Glutamatergic neuron (in vitro differentiated cells): ENCODE measurements around the gene UBR4. TPM values are rescaled to one million over a fixed set of nuclear protein-coding genes. Genes with fewer than 3 reads are reported as not detected.

Experiments used
- DNase-seq: peaks from one replicate; pipeline ENCODE4 v3.0.0; 2022
- H3K27ac Mint-ChIP-seq: one replicate; pipeline ENCODE4 v1.8.0; 2020; ENCODE audit warnings: mild to moderate bottlenecking, mixed read lengths, inconsistent platforms; ENCODE audit not compliant: unreplicated experiment
- H3K27me3 Mint-ChIP-seq: one replicate; pipeline ENCODE4 v1.8.0; 2020; ENCODE audit warnings: mild to moderate bottlenecking, moderate library complexity, mixed read lengths, inconsistent platforms; ENCODE audit not compliant: unreplicated experiment
- H3K36me3 Mint-ChIP-seq: one replicate; pipeline ENCODE4 v1.8.0; 2020; ENCODE audit warnings: mild to moderate bottlenecking, mixed read lengths, inconsistent platforms; ENCODE audit not compliant: unreplicated experiment
- H3K4me1 Mint-ChIP-seq: one replicate; pipeline ENCODE4 v1.8.0; 2020; ENCODE audit warnings: mild to moderate bottlenecking, low read depth, mixed read lengths, inconsistent platforms; ENCODE audit not compliant: unreplicated experiment
- H3K4me3 Mint-ChIP-seq: one replicate; pipeline ENCODE4 v1.8.0; 2020; ENCODE audit warnings: mild to moderate bottlenecking, mixed read lengths, inconsistent platforms; ENCODE audit not compliant: unreplicated experiment
- H3K9me3 Mint-ChIP-seq: one replicate; pipeline ENCODE4 v1.8.0; 2020; ENCODE audit warnings: mild to moderate bottlenecking, moderate library complexity, mixed read lengths, inconsistent platforms; ENCODE audit not compliant: unreplicated experiment
- total RNA-seq: library from RNA; stranded (reverse); fragmentation: NEBNext Ultra II Directional; extraction: Animal tissue kit (Norgen Biotek cat#: 25700); gene quantifications from one replicate; pipeline ENCODE4 v1.2.1, GENCODE V29; 2021; ENCODE audit not compliant: unreplicated experiment
- TF ChIP-seq, protein P1 (sequence below): fragments of 200-600 bp; sonication (generic); IDR thresholded peaks from one replicate; pipeline ENCODE4 v1.5.0; 2021; ENCODE audit not compliant: partially characterized antibody, unreplicated experiment

Gene UBR4
- total RNA-seq, 1 donor from 2014 or later, result 176 TPM

DNA sequence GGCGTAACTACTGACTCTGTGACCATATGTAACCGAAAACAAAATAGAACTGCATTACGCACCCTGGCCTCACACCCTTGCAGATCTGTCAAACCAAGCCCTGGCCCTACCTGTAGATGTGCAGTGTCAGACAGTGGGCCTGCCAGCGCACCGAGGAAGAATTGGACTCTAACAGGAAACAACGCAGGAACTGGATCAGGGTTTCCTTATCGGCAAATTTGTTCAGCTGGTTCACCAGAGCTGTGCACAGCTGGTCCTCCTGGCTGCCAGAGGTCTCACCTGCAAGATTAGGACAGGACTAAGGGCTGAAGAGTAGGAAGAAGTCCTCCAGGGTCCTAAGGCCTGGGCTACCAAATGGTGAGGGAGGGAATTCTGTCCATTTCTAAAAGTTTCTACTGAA lies 90.0 kb downstream of the UBR4 start:
- no peaks in the 10 kb centered on the region for H3K4me1 Mint-ChIP-seq
- peaks cover 5% of the 10 kb centered on the region for H3K27me3 Mint-ChIP-seq
- TF ChIP-seq, protein P1, sequence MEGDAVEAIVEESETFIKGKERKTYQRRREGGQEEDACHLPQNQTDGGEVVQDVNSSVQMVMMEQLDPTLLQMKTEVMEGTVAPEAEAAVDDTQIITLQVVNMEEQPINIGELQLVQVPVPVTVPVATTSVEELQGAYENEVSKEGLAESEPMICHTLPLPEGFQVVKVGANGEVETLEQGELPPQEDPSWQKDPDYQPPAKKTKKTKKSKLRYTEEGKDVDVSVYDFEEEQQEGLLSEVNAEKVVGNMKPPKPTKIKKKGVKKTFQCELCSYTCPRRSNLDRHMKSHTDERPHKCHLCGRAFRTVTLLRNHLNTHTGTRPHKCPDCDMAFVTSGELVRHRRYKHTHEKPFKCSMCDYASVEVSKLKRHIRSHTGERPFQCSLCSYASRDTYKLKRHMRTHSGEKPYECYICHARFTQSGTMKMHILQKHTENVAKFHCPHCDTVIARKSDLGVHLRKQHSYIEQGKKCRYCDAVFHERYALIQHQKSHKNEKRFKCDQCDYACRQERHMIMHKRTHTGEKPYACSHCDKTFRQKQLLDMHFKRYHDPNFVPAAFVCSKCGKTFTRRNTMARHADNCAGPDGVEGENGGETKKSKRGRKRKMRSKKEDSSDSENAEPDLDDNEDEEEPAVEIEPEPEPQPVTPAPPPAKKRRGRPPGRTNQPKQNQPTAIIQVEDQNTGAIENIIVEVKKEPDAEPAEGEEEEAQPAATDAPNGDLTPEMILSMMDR, result no peak
- peak overlapping the region; percentile 60 for H3K27ac Mint-ChIP-seq
- DNase-seq, result no peak
- peaks cover 2% of the 10 kb centered on the region for H3K9me3 Mint-ChIP-seq
- H3K36me3 Mint-ChIP-seq, result no peaks in the 10 kb centered on the region
- no peak overlapping the region for H3K4me3 Mint-ChIP-seq

DNA sequence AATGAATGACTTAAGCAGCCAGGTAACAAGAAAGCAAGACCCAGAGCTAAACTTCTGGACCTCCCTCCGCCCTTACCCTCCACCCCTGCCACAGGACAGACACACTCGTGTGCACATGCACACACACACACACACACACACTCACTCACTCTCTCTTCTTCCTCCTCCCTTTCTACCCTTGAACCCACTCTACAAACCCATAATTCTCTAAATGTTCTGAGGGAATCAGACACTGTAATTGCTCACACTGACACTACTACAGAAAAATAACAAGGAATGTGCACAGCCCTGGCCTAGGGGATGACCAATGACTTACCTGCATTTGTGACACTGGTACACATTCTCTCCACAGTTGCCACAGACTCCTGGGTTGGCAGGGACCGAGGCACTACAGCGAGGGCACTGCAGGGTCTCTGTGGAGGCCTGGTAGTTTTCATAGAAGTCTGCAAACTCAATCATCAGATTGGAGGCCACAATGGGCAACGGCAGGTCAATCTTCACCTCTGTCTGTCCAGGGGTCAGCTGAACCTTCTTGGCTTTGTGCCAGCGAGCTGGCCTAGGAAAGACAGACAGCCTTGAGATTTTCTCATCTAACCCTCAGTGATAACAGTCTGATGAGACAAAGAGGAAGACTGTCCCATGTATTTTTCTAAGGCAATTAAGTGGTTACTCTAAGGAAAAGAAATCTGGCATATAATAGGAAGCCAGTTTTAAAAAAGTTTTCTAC lies 94.8 kb downstream of the UBR4 start:
- Mint-ChIP-seq H3K4me1 (no peaks in the 10 kb centered on the region), H3K27ac (no peak overlapping the region), H3K4me3 (no peak overlapping the region), H3K27me3 (peaks cover 3% of the 10 kb centered on the region), H3K9me3 (peaks cover 4% of the 10 kb centered on the region), H3K36me3 (no peaks in the 10 kb centered on the region)
- TF ChIP-seq, protein P1, result no peak
- no peak for DNase-seq

DNA sequence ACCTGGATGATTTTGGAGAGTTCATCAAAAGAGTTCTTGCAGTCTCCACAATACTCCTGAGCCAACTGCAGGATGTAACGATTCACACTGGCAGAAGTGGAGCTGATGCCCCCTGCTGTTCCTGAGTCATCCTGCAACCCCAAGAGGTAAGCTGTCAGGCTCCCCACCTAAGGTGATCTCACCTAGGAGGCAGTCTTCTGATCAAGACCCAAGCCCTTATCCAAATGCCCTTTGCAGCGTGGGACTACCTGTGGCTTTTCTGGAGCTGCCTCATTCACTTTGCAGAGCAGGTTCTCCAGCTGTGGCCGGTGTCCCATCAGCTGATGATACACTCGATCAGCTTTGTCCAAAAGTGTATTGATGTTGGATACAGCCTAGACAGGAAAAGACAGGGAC lies 96.4 kb downstream of the UBR4 start:
- TF ChIP-seq, protein P1, result no peak
- no peak overlapping the region for H3K4me3 Mint-ChIP-seq
- no peak overlapping the region for H3K27ac Mint-ChIP-seq
- H3K9me3 Mint-ChIP-seq, result peaks cover 4% of the 10 kb centered on the region
- no peaks in the 10 kb centered on the region for H3K27me3 Mint-ChIP-seq
- no peaks in the 10 kb centered on the region for H3K36me3 Mint-ChIP-seq
- H3K4me1 Mint-ChIP-seq, result no peaks in the 10 kb centered on the region
- DNase-seq, result peak; percentile 33

DNA sequence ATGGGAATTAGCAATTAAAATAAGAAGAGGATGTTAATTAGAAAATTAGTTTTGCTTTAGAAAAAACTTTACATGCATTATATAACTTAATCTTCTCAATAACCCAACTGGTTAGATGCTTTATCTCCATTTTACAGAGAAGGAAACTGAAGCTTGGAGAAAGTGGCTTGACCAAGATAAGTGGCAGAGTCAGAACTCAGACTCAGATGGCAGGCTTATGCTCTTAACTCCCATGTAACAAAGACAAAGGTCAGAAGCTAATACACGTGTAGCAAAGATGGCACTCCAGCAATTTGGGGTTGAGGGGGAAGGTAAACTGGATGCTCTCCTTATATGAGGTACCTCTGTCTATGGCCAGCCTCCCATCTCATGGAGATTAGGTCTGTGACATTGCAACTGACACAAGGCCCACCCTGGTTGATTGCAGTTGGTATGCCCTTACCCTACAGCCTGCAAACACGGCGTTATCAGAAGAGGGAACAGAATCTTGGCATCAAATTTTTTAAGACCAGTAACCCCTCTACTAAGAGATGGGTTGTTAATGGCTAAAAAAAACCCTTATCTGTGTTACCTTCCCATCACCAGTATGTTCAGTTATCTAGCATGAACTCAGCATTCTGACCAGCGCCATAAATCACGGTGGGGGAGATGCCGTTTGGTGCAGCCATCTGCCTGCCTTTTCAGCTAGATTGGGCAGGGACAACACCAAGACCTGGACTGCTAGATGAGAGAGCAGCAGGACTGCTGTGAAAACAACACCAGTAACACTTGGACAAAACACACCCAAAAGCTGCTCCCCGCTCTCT lies 97.0 kb downstream of the UBR4 start:
- no peaks in the 10 kb centered on the region for H3K36me3 Mint-ChIP-seq
- no peaks in the 10 kb centered on the region for H3K27me3 Mint-ChIP-seq

More for the DNA sequence above, 97.0 kb downstream of the UBR4 start:
- no peak overlapping the region for H3K27ac Mint-ChIP-seq
- DNase-seq, result no peak
- TF ChIP-seq, protein P1, result no peak
- H3K4me3 Mint-ChIP-seq, result no peak overlapping the region
- peaks cover 4% of the 10 kb centered on the region for H3K9me3 Mint-ChIP-seq
- no peaks in the 10 kb centered on the region for H3K4me1 Mint-ChIP-seq
